NCI-H774 (cell line): ENCODE results near the gene DHTKD1.
"Not testable (repeated sequence)": the region's sequence is repeated elsewhere in the genome, so short reads cannot be mapped to it uniquely, and the experiment has no call there.

Source experiments
- DNase-seq: peaks from one replicate; lab custom pipeline; 2025; lab: John Stamatoyannopoulos, UW

DHTKD1 gene

DNA sequence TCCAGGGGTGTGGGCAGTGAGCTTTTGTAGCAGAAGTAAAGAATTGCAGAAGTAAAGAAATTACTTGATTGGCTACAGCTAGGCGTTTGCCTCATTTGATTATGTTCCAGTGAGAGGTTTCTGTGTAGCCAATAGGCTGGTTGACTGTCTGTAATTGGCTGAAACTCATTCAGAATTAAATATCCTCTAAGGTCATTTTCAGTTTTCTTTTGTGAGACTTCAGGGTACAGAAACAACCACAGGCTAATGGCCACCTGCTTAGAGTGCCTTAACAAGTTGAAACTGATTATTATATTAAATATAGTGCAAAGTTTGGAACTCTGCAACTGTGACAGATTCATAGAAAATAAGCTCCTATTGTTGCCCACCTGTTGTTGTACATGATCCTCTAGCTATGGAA lies 71.3 kb downstream of the DHTKD1 start:
- no peak for DNase-seq

DNA sequence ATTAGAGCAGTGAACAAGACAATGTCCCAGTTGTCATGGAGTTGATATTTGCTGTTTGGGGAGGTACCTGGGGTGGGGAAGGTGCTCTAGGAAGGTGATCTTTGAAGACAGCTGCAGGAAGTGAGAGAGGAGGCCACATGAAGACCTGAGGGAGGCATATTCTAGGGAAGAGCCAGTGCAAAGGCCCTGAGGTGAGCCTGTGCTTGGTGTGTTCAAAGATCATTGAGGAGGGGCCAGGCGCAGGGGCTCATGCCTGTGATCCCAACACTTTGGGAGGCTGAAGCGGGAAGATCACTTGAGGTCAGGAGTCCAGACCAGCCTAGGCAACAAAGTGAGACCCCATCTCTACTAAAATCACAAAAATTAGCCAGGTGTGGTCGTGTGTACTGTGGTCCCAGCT lies 75.8 kb downstream of the DHTKD1 start:
- no peak for DNase-seq

DNA sequence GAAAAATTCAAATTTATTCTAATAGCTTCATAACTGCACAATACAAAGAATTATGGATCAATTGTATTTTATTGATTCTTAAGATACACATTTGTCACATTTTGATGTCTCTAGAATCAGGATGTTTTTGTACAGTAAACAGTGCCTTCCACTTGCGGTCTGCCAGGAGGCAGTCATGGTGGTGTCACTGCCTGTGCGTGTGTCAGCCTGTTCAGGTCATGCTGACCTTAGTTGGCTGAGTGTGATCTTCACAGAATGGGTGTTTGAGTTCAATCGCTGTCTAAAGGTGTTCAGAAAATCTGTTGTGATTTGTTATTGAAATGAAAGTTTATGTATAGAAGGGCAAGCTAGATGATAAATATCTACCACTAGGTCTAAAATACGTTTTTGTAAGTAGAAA lies 81.4 kb downstream of the DHTKD1 start:
- no peak for DNase-seq

DNA sequence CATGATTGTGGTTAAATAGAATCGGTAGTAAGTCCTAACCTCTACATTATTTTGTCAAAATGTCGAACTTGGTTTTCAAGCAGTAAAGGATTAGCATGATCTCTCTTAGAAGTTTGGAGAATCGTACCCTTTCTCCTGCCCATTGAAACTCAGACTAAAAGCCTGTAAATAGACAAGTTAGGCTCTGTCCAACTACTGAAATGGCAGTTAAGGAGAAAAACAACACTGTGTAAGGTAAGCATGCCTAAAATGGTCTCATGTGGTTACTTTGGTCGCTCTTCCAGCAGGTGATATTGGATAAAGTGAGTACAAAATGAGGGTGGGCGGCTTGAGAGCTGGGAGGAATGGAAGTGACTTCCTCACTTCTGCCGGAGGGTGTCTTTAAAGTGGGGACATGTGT lies 85.8 kb downstream of the DHTKD1 start:
- DNase-seq: no peak

DNA sequence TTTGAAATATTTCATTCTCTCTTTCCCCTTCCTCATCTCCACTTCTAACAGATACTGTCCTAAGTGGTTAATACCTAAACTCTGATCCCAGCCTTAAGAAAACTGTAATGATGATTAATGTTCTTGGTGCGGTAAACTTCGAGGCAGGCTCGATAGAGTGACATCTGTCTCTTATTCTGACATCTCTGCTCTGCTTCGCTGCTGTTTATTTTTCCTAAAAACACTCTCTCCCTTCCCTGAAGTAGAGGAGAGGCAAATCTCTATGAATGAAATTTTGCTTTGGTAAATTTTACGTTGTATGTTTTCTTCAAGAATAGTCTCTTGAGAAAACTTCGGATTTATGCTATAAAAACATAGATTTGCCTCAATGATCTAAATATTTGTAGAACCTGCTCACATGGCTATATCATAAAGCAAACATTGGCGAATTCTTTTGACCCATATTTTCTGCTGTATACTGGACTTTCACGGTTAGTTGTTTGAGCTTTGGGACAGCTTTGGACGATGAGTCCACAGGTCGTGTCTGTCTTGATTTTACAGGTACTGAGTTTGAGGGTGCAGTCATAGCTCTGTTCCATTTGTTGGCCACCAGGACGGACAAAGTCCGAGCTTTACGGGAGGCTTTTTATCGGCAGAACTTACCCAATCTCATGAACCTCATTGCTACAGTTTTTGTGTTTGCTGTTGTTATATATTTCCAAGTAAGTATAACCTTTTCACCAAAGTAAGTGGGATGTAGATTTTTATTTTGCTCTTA lies 87.8 kb downstream of the DHTKD1 start:
- no peak for DNase-seq

DNA sequence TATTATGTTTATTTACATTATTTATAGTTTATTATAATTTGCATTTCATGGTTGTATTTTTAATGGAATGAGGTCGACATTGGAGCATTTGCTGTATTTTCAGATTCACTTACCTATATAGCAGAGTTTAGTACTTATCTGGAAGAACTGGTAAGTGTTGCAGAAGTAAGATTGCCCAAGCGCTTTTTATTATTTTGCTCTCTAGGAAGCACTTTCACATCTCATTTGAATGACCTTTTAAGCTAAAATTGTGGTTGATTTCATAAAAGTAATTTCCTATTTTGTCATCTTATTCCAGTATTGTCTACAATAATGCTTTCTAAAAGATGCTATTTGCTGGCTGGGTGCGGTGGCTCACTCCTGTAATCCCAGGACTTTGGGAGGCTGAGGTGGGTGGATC lies 89.4 kb downstream of the DHTKD1 start:
- DNase-seq: no peak

DNA sequence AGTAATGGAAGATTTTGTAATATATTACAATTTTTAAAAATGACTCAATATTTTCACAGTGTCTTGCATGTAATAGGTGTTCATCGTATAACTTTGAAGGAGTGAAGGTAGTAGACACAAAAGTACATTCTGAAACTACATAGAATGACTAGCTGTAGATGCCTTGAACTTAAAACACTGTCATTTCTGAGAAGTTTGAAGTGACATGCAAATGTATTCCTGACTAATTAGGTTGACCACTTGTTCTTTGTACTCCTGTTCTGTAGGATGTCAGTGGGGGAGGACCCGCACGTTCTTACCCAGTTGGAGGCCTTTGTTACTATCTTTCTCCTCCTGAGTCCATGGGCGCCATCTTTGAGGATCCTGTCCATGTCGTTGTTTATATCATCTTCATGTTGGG lies 91.9 kb downstream of the DHTKD1 start:
- DNase-seq: no peak

DNA sequence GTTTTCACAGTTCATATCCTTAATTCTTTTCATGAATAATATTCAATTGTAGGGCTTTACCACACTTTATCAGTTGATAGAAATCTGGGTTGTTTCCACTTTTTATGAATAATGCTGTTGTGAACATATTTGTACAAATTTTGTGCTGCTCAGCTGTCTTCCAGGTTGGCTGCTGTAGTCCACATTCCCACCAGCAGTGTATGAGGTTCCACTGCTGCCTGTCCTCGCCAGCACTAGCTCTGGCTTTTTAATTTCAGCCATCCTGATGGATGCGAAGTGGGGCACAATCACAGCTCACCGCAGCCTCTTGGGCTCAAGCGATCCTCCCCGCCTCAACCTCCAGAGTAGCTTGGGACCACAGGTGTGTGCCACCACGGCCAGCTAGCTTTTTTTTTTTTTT lies 94.2 kb downstream of the DHTKD1 start:
- no peak for DNase-seq

DNA sequence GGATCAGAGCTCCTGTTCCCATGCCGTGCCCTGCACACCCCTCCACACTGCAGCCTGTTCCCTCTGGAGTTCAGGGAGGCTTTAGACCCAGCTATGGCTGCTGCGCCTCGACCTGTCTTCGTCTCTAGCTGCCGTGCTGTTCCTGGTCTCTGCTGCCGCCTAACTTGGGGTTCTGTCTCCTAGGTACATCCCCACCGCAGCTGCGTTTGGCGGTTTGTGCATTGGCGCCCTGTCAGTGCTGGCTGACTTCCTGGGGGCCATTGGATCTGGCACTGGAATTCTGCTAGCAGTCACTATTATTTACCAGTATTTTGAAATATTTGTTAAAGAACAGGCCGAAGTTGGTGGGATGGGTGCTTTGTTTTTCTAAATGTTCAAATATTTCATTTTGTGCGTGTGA lies 95.3 kb downstream of the DHTKD1 start:
- no peak for DNase-seq

DNA sequence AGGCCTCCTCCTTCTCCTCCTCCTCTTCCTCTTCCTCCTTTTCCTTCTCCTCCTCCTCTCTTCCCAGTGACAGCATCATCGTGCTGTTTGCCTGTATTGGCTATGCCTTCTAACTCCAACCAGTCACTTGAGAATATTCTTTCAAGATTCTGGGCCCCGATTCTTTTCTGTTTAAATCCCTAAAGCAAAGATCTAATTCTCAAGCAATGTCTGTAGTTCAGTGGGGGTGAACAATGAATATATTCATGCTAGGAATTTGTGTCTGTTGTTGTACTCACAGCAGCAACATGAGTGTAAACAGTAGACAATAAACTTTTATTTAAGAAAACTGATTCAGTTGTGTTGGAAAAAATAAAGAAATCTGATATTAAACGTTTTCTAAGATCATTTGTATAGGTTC lies 96.3 kb downstream of the DHTKD1 start:
- DNase-seq: no peak

DNA sequence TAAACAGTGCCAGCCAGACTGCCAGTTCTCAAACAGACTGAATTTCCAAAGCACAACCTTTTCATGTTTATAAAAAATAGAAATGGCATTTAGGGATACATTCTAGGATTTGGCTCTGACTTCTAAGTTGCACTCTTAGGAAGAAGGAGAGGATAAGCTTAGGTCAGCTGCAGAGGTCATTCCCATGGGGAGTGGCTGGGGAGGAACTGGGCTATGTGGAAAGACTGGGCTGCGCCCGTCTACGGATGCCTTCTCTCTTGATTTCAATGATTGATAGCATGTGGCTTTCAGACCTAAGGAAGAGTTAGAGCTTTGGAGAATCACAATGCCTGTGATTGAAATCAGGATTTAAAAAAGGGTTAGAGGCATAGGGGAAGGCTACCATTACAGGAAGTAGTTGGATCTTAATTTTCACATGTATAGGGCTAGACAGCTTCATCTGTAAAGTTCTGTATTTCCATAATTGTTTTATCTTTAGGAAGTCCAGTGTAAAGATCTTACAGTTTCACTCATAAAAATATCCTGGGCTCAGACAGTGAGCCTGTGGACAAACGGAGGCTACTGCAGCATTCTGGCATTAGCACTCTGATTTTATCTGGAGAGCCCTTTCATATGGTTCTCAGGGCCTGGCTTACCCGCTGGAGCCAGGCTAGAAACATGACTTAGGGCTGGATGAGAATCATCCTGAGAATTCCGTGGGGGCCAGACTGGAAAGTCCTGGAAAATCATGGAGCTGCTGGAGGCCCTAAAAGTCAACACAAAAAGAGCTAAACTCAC lies 97.4 kb downstream of the DHTKD1 start:
- DNase-seq: no peak

DNA sequence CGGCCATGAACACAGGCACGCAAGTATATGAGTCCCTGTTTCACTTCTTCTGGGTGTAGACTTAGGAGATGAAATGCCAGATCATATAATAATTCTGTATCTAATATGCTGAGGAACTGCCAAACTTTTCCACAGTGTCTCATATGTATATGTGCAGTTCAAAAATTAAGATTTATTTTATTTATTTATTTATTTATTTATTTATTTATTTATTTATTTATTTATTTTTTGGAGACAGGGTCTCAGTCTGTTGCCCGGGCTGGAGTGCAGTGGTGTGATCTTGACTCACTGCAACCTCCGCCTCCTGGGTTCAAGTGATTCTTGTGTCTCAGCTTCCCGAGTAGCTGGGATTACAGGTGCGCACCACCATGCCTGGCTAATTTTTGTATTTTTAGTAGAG lies 102.8 kb downstream of the DHTKD1 start:
- not testable (repeated sequence) for DNase-seq
